Smooth muscle cell (in vitro differentiated cells): ENCODE data around the gene CETP. TPM values are rescaled to one million over a fixed set of nuclear protein-coding genes. Genes with fewer than 3 reads are reported as not detected.

Experiments used
- DNase-seq: peaks from one replicate; lab custom pipeline; 2025; ENCODE audit not compliant: unreplicated experiment; lab: John Stamatoyannopoulos, UW
- H2AFZ ChIP-seq: fragments of 200-600 bp; sonication (generic); 2 replicates; pipeline ENCODE4 v1.6.0; 2016; ENCODE audit warnings: antibody characterized with exemption, low read depth, mild to moderate bottlenecking
- H3F3A ChIP-seq: fragments of 200-600 bp; sonication (generic); 2 replicates; pipeline ENCODE4 v1.6.0; 2017; ENCODE audit warnings: antibody characterized with exemption, low read depth
- H3K27ac ChIP-seq: fragments of 200-600 bp; sonication (generic); 2 replicates; pipeline ENCODE4 v1.5.1; 2016; ENCODE audit warnings: low read depth, mild to moderate bottlenecking
- H3K27me3 ChIP-seq: fragments of 200-600 bp; sonication (generic); 2 replicates; pipeline ENCODE4 v1.6.1; 2016; ENCODE audit warnings: low read depth, mild to moderate bottlenecking
- H3K36me3 ChIP-seq: fragments of 200-600 bp; sonication (generic); 2 replicates; pipeline ENCODE4 v1.5.1; 2016; ENCODE audit warnings: low read depth
- H3K4me1 ChIP-seq: fragments of 200-600 bp; sonication (generic); 2 replicates; pipeline ENCODE4 v1.5.1; 2016; ENCODE audit warnings: low read depth
- H3K4me2 ChIP-seq: fragments of 200-600 bp; sonication (generic); 2 replicates; pipeline ENCODE4 v1.6.0; 2016; ENCODE audit warnings: mild to moderate bottlenecking
- H3K4me3 ChIP-seq: fragments of 200-600 bp; sonication (generic); 2 replicates; pipeline ENCODE4 v1.5.1; 2016; ENCODE audit warnings: mild to moderate bottlenecking
- H3K79me2 ChIP-seq: fragments of 200-600 bp; sonication (generic); 2 replicates; pipeline ENCODE4 v1.6.0; 2016; ENCODE audit warnings: low read depth, mild to moderate bottlenecking
- H3K9ac ChIP-seq: fragments of 200-600 bp; sonication (generic); 2 replicates; pipeline ENCODE4 v1.6.0; 2016; ENCODE audit warnings: low read depth
- H3K9me3 ChIP-seq: fragments of 200-600 bp; sonication (generic); replicated peaks from 2 replicates; pipeline ENCODE4 v1.5.1; 2016; ENCODE audit warnings: low read depth
- H4K20me1 ChIP-seq: fragments of 200-600 bp; sonication (generic); 2 replicates; pipeline ENCODE4 v1.6.0; 2016; ENCODE audit warnings: low read depth
- CTCF ChIP-seq: fragments of 200-600 bp; sonication (generic); IDR thresholded peaks from 2 replicates; pipeline ENCODE4 v1.5.1; 2017; ENCODE audit warnings: borderline replicate concordance, mild to moderate bottlenecking, antibody characterized with exemption; ENCODE audit not compliant: insufficient read depth, poor library complexity, severe bottlenecking
- WGBS: methylation state at CpG from one replicate; pipeline ENCODE4 v1.1.7; 2016; ENCODE audit warnings: low lambda C conversion rate; 5-methylcytosine and 5-hydroxymethylcytosine counted together
- polyA plus RNA-seq: library from polyadenylated mRNA; unstranded; fragments of >200 nt; fragmentation: Nextera tagmentation; extraction: Ambion mirVana; gene quantifications from 2 replicates; pipeline ENCODE4 v1.2.1, GENCODE V29; 2016
- total RNA-seq: library from RNA; depleted of rRNA; stranded (reverse); fragments of >200 nt; gene quantifications from 2 replicates; pipeline ENCODE4 v1.2.3, GENCODE V29; 2014

The CETP gene
- total RNA-seq (not detected in 2 replicates), polyA plus RNA-seq (0.22 TPM in 1 of 2 replicates, not detected in the other)

DNA sequence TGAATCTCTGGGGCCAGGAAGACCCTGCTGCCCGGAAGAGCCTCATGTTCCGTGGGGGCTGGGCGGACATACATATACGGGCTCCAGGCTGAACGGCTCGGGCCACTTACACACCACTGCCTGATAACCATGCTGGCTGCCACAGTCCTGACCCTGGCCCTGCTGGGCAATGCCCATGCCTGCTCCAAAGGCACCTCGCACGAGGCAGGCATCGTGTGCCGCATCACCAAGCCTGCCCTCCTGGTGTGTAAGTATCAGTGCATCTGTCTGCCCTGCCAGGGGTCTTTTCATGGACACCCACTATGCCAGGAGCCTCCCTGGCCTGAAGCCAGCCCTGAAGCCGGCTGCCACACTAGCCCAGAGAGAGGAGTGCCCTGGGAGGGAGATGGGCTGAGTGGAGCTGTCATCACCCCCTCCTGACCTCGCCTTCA, at the start of gene CETP:
CETP (plus strand) TSS at position 100 of the 431 bp plus-strand sequence; CDS start at position 130, 30 bp downstream.
- Histone ChIP-seq H2AFZ (no peak within 1 kb of the TSS), H3K4me2 (no peak within 1 kb of the TSS), H3K9me3 (no peaks in the 10 kb centered on the region), H3K79me2 (no peaks in the 10 kb centered on the region), H3K4me3 (no peak within 1 kb of the TSS), H3F3A (peaks cover 10% of the 10 kb centered on the region), H3K4me1 (no peaks in the 10 kb centered on the region), H3K27ac (no peak within 1 kb of the TSS), H3K27me3 (no peaks in the 10 kb centered on the region), H4K20me1 (no peaks in the 10 kb centered on the region), H3K36me3 (no peaks in the 10 kb centered on the region), H3K9ac (no peak within 1 kb of the TSS)
- WGBS = 90% methylated on average over 12 of the region's 12 CpGs
- no peak for DNase-seq
- TF ChIP-seq CTCF = no peak

DNA sequence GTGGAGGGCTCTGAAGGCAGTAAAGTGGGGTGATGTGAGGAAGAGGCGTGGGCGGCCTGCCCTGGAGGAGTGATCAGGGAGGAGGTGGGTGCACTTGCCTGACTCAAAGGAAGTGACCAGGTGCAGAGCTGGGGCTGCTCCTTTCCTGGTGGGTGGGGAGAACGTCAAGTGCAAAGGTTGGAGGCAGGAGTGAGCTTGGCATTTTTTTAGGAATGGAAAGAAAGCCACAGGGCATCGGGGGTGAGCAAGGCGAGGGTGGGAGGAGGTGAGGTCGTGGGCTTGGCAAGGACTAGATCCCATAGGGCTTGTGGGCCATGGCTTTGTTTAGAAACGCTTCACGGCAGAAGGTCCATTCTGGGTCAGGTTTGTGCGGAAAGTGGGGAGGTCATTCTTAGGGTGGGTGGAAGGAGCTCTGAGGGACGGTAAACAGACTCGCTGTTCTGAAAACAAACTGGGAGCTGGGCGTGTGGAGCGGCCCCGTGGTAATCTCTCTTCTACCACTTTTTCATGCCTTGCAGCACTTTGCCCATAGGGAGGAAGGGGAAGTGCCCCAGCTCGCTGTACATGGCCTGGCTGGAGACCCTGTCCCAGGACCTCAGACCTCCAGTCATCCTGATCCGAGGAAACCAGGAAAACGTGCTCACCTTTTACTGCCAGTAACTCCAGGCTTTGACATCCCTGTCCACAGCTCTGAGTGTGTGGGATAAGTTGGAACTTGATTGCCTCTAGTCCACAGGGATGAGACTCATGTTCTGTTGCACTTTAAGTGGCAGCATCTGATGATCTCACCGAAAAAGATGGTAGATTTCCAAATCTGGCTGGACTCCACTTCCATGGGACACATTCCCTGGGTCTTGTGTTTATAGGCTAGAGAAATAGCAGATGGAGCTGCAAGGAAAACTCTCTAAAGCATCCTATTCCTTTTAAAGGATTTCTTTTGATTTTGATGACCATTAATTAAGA, 48.7 kb upstream of the CETP start:
- Histone ChIP-seq H3K4me3 (no peak overlapping the region), H4K20me1 (no peaks in the 10 kb centered on the region), H3K36me3 (no peaks in the 10 kb centered on the region), H3K9ac (no peak overlapping the region), H3K27me3 (no peaks in the 10 kb centered on the region), H3K4me2 (peak overlapping the region; percentile 17), H2AFZ (no peak overlapping the region), H3K4me1 (no peaks in the 10 kb centered on the region), H3F3A (peaks cover 16% of the 10 kb centered on the region), H3K27ac (no peak overlapping the region), H3K9me3 (no peaks in the 10 kb centered on the region), H3K79me2 (no peaks in the 10 kb centered on the region)
- no peak for DNase-seq
- 88% methylated on average over 18 of the region's 18 CpGs for WGBS
- TF ChIP-seq CTCF = no peak

DNA sequence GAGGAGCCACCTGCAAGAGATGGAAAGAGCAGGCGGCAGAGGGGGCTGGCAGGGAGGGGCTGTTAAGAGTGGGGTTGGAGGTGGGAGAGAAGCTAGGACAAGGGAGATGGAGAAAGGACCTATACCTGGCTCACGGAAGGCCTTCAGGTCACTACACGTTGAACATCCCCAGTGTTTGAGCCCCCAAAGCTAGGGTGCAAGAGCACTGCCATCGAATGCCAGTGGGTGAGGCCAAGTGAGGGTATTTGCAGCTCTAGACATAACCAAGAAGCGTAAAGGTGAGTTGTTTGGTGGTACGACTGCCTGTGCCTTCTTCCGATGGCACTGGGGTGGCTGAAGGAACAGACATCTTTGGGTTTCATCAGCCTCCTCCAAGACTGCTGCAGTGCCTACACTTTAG, 46.9 kb upstream of the CETP start:
- no peak overlapping the region for H3K4me3 ChIP-seq
- no peak for TF ChIP-seq CTCF
- no peak overlapping the region for H3K4me2 ChIP-seq
- no peaks in the 10 kb centered on the region for H3K9me3 ChIP-seq
- H3F3A ChIP-seq = peaks cover 11% of the 10 kb centered on the region
- no peak for DNase-seq
- H3K79me2 ChIP-seq = no peaks in the 10 kb centered on the region
- H4K20me1 ChIP-seq = no peaks in the 10 kb centered on the region
- H3K9ac ChIP-seq = no peak overlapping the region
- 91% methylated on average over 7 of the region's 7 CpGs for WGBS
- H3K36me3 ChIP-seq = no peaks in the 10 kb centered on the region
- no peak overlapping the region for H2AFZ ChIP-seq
- no peaks in the 10 kb centered on the region for H3K27me3 ChIP-seq
- no peak overlapping the region for H3K27ac ChIP-seq
- no peaks in the 10 kb centered on the region for H3K4me1 ChIP-seq
